IMR-90 (cell line): ENCODE measurements around the gene SUPV3L1. TPM values are rescaled to one million over a fixed set of nuclear protein-coding genes. Genes with fewer than 3 reads are reported as not detected.

Experiments
- ATAC-seq: fragments of 200-7000 bp; cut with Tn5 transposase; 2 replicates; pipeline ENCODE4 v1.9.1; 2020; ENCODE audit warnings: low read depth, mild to moderate bottlenecking, moderate library complexity
- BruUV-seq: library from RNA; stranded (reverse); fragments of 400-500 nt; replicated peaks from 2 replicates; lab custom pipeline; 2021; lab: Mats Ljungman, UMichigan
- CTCF ChIA-PET: fragments of 300-600 bp; formaldehyde crosslinking; extraction: SDS; loops from one replicate; lab custom pipeline; 2021; ENCODE audit warnings: antibody characterized with exemption; lab: Yijun Ruan, JAX
- POLR2A ChIA-PET: fragments of 300-600 bp; sonication (Branson Sonifier 250); formaldehyde crosslinking; loops from one replicate; lab custom pipeline; 2022; ENCODE audit warnings: antibody characterized with exemption; ENCODE audit not compliant: unreplicated experiment; lab: Charles Lee
- DNase-seq: peaks from one replicate; pipeline ENCODE4 v3.0.0; 2013
- H2AFZ ChIP-seq: replicated peaks from 2 replicates; pipeline ENCODE3; 2013; ENCODE audit warnings: low read length, mild to moderate bottlenecking; ENCODE audit not compliant: poor library complexity
- H2AK5ac ChIP-seq: 2 replicates; pipeline ENCODE4 v1.6.1; 2013; ENCODE audit warnings: low read depth, low read length, inconsistent platforms
- H2AK9ac ChIP-seq: replicated peaks from 2 replicates; pipeline ENCODE3; 2013; ENCODE audit warnings: mild to moderate bottlenecking, low read depth, low read length, moderate library complexity; ENCODE audit not compliant: poor library complexity
- H2BK120ac ChIP-seq: 2 replicates; pipeline ENCODE4 v1.6.1; 2013; ENCODE audit warnings: low read depth, low read length, inconsistent platforms
- H2BK15ac ChIP-seq: 3 replicates; pipeline ENCODE4 v1.6.1; 2013; ENCODE audit warnings: low read depth, low read length, inconsistent platforms
- H2BK20ac ChIP-seq: 2 replicates; pipeline ENCODE4 v1.6.1; 2013; ENCODE audit warnings: low read depth, mild to moderate bottlenecking, inconsistent platforms, low read length, moderate library complexity
- H2BK5ac ChIP-seq: 2 replicates; pipeline ENCODE4 v1.6.1; 2013; ENCODE audit warnings: mild to moderate bottlenecking, low read depth, low read length, inconsistent platforms; ENCODE audit not compliant: poor library complexity, severe bottlenecking
- H3K14ac ChIP-seq: replicated peaks from 2 replicates; pipeline ENCODE4 v1.6.1; 2013; ENCODE audit warnings: low read depth, low read length, inconsistent platforms
- H3K18ac ChIP-seq: 2 replicates; pipeline ENCODE4 v1.6.1; 2013; ENCODE audit warnings: low read depth, low read length, control low read depth
- H3K23ac ChIP-seq: 2 replicates; pipeline ENCODE4 v1.6.1; 2013; ENCODE audit warnings: low read depth, low read length, inconsistent platforms
- H3K27ac ChIP-seq: 2 replicates; pipeline ENCODE4 v1.5.1; 2013; ENCODE audit warnings: mild to moderate bottlenecking, control low read depth, low read length; ENCODE audit not compliant: insufficient read depth
- H3K27me3 ChIP-seq: 2 replicates; pipeline ENCODE4 v1.6.1; 2013; ENCODE audit warnings: low read length; ENCODE audit not compliant: control insufficient read depth, insufficient read depth
- H3K36me3 ChIP-seq: 2 replicates; pipeline ENCODE4 v1.6.1; 2013; ENCODE audit warnings: low read length, mixed read lengths; ENCODE audit not compliant: control insufficient read depth, insufficient read depth
- H3K4ac ChIP-seq: 2 replicates; pipeline ENCODE4 v1.6.1; 2013; ENCODE audit warnings: low read depth, low read length, inconsistent platforms
- H3K4me1 ChIP-seq: 2 replicates; pipeline ENCODE4 v1.6.1; 2013; ENCODE audit warnings: low read length, mixed read lengths; ENCODE audit not compliant: control insufficient read depth, insufficient read depth
- H3K4me2 ChIP-seq: 2 replicates; pipeline ENCODE4 v1.6.1; 2013; ENCODE audit warnings: low read depth, mild to moderate bottlenecking, control low read depth, low read length, moderate library complexity
- H3K4me3 ChIP-seq: 2 replicates; pipeline ENCODE4 v1.5.1; 2013; ENCODE audit warnings: low read depth, mild to moderate bottlenecking, control low read depth, low read length, moderate library complexity; ENCODE audit not compliant: insufficient read depth
- H3K56ac ChIP-seq: 2 replicates; pipeline ENCODE4 v1.6.1; 2013; ENCODE audit warnings: low read length, inconsistent platforms; ENCODE audit not compliant: insufficient read depth; ENCODE audit errors: extremely low read depth
- H3K79me1 ChIP-seq, 2 experiments: 2 replicates each; pipeline ENCODE4 v1.6.1; 2013; ENCODE audit warnings: low read length in 2 of 2, inconsistent platforms in 1 of 2, low read depth in 1 of 2
- H3K9ac ChIP-seq: 2 replicates; pipeline ENCODE4 v1.6.1; 2013; ENCODE audit warnings: low read depth, low read length, control low read depth
- H3K9me1 ChIP-seq: 2 replicates; pipeline ENCODE4 v1.6.1; 2013; ENCODE audit warnings: low read length, inconsistent platforms; ENCODE audit not compliant: insufficient read depth
- H3K9me3 ChIP-seq: 2 replicates; pipeline ENCODE4 v1.6.1; 2013; ENCODE audit warnings: low read length; ENCODE audit not compliant: control insufficient read depth, insufficient read depth
- H4K20me1 ChIP-seq: 2 replicates; pipeline ENCODE4 v1.6.1; 2013; ENCODE audit warnings: low read length, inconsistent platforms; ENCODE audit not compliant: insufficient read depth
- H4K5ac ChIP-seq: 2 replicates; pipeline ENCODE4 v1.6.1; 2013; ENCODE audit warnings: mild to moderate bottlenecking, low read depth, low read length, control low read depth
- H4K8ac ChIP-seq, 2 experiments: 2 replicates each; pipeline ENCODE4 v1.6.1; 2013; ENCODE audit warnings: low read depth in 2 of 2, low read length in 2 of 2, control low read depth in 1 of 2, inconsistent platforms in 1 of 2
- H4K91ac ChIP-seq: 2 replicates; pipeline ENCODE4 v1.6.1; 2013; ENCODE audit warnings: low read depth, low read length, inconsistent platforms; ENCODE audit not compliant: insufficient read depth
- BHLHE40 ChIP-seq: fragments of 150-350 bp; IDR thresholded peaks from 2 replicates; pipeline ENCODE4 v1.6.1; 2016; ENCODE audit warnings: mild to moderate bottlenecking, low read depth, low read length
- CEBPB ChIP-seq: IDR thresholded peaks from 2 replicates; pipeline ENCODE4 v1.6.1; 2012; ENCODE audit warnings: low read depth, low read length, improper control_type of control experiment
- CHD1 ChIP-seq: IDR thresholded peaks from 2 replicates; pipeline ENCODE4 v1.6.1; 2012; ENCODE audit warnings: low read depth, low read length, improper control_type of control experiment
- CTCF ChIP-seq: conservative IDR thresholded peaks from 2 replicates; pipeline ENCODE4 v1.5.1; 2012; ENCODE audit warnings: mild to moderate bottlenecking, low read depth, low read length, improper control_type of control experiment
- FOS ChIP-seq: fragments of 150-350 bp; IDR thresholded peaks from 2 replicates; pipeline ENCODE4 v1.6.1; 2016; ENCODE audit warnings: low read depth, low read length
- MAFK ChIP-seq: IDR thresholded peaks from 2 replicates; pipeline ENCODE4 v1.6.1; 2012; ENCODE audit warnings: low read depth, low read length, improper control_type of control experiment
- MAZ ChIP-seq: IDR thresholded peaks from 2 replicates; pipeline ENCODE4 v1.6.1; 2012; ENCODE audit warnings: low read depth, mild to moderate bottlenecking, low read length, improper control_type of control experiment, moderate library complexity, borderline replicate concordance
- MXI1 ChIP-seq: IDR thresholded peaks from 2 replicates; pipeline ENCODE4 v1.6.1; 2012; ENCODE audit warnings: low read depth, mild to moderate bottlenecking, low read length, moderate library complexity, borderline replicate concordance
- NFE2L2 ChIP-seq: fragments of 150-350 bp; IDR thresholded peaks from 2 replicates; pipeline ENCODE4 v1.6.1; 2016; ENCODE audit warnings: low read depth, mild to moderate bottlenecking, low read length
- POLR2A ChIP-seq: IDR thresholded peaks from 2 replicates; pipeline ENCODE4 v1.6.1; 2012; ENCODE audit warnings: mild to moderate bottlenecking, low read depth, low read length
- RAD21 ChIP-seq: IDR thresholded peaks from 2 replicates; pipeline ENCODE4 v1.6.1; 2012; ENCODE audit warnings: low read length, improper control_type of control experiment
- RCOR1 ChIP-seq: IDR thresholded peaks from 2 replicates; pipeline ENCODE4 v1.6.1; 2012; ENCODE audit warnings: mild to moderate bottlenecking, low read length, improper control_type of control experiment; ENCODE audit not compliant: insufficient replicate concordance
- RFX5 ChIP-seq: IDR thresholded peaks from 2 replicates; pipeline ENCODE4 v1.8.0; 2012; ENCODE audit warnings: low read depth, mild to moderate bottlenecking, low read length, moderate library complexity
- SMC3 ChIP-seq: fragments of 150-350 bp; IDR thresholded peaks from 2 replicates; pipeline ENCODE4 v1.6.1; 2016; ENCODE audit warnings: low read depth, mild to moderate bottlenecking, antibody characterized with exemption, low read length, moderate library complexity
- WGBS, 2 experiments: methylation state at CpG; one replicate each; pipeline versions ENCODE4 v1.1.5 to v1.1.7; 2013; ENCODE audit warnings: missing lambda C conversion rate in 2 of 2; ENCODE audit not compliant: insufficient read length in 1 of 2; ENCODE audit errors: extremely low coverage in 2 of 2; 5-methylcytosine and 5-hydroxymethylcytosine counted together
- dilution Hi-C: fragments of 300-500 bp; cut with HindIII; formaldehyde crosslinking; loops from one replicate; pipeline ENCODE4 v1.14.3; 2018; ENCODE audit warnings: low sequenced_read_pairs; ENCODE audit not compliant: unreplicated experiment
- in situ Hi-C: fragments of 300-500 bp; cut with MboI; formaldehyde crosslinking; loops from 3 replicates; pipeline ENCODE4 v1.14.3; 2019; ENCODE audit warnings: low sequenced_read_pairs, inconsistent platforms, mixed read lengths
- intact Hi-C: fragments of 100-400 bp; cut with micrococcal nuclease; formaldehyde crosslinking; loops from 2 replicates; pipeline ENCODE4 v1.10.0; 2022
- polyA plus RNA-seq, 3 experiments: library from polyadenylated mRNA; depleted of rRNA; stranded (reverse); fragments of >200 nt; gene quantifications; 2 replicates each; pipeline ENCODE4 v1.2.3, GENCODE V29; 2012; ENCODE audit warnings: low replicate concordance in 1 of 3
- total RNA-seq: library from RNA; depleted of rRNA; stranded (reverse); fragments of >200 nt; gene quantifications from 2 replicates; pipeline ENCODE4 v1.2.3, GENCODE V29; 2012

Gene SUPV3L1
- total and polyA plus RNA-seq, 2 of the 4 experiments (the other 2 are of a cell fraction): 24.4 to 26.5 TPM

GRCh38 chr10:69242852-69243212, 62.8 kb downstream of the SUPV3L1 start (continued):
- TF ChIP-seq CTCF (no peak), RFX5 (no peak), POLR2A (no peak), RAD21 (no peak)

- DNase-seq (no peak), ATAC-seq (no peak)
- Histone ChIP-seq H3K18ac (no peak overlapping the region), H2BK5ac (no peak overlapping the region), H3K4me1 (no peaks in the 10 kb centered on the region), H2AK5ac (no peak overlapping the region), H4K5ac (no peak overlapping the region), H2AFZ (no peak overlapping the region), H3K9me3 (no peaks in the 10 kb centered on the region), H3K79me1 (no peaks in the 10 kb centered on the region), H3K4me3 (no peak overlapping the region), H2BK120ac (no peak overlapping the region), H3K9me1 (no peaks in the 10 kb centered on the region), H3K27me3 (peaks cover 27% of the 10 kb centered on the region), H2AK9ac (no peak overlapping the region), H3K14ac (no peak overlapping the region), H3K56ac (no peak overlapping the region), H4K91ac (no peak overlapping the region), H4K8ac (no peak overlapping the region), H2BK15ac (no peak overlapping the region), H3K9ac (no peak overlapping the region), H4K20me1 (no peaks in the 10 kb centered on the region), H3K23ac (no peak overlapping the region), H3K4ac (no peak overlapping the region), H3K36me3 (no peaks in the 10 kb centered on the region), H3K27ac (no peak overlapping the region), H2BK20ac (no peak overlapping the region), H3K4me2 (no peak overlapping the region)
- WGBS, 2 experiments: no CpG with 5 or more reads among the region's 10 CpGs
- POLR2A ChIA-PET: no interaction called here
- in situ Hi-C loops: no loop called here
- intact Hi-C loops: no loop called here
- dilution Hi-C loops: no loop called here
- BruUV-seq: no TSS peak
- CTCF ChIA-PET: no interaction called here
- TF ChIP-seq SMC3 (no peak), MXI1 (no peak), RFX5 (no peak), POLR2A (no peak), FOS (no peak), RAD21 (no peak), BHLHE40 (no peak), CTCF (no peak), CEBPB (no peak), MAZ (no peak), CHD1 (no peak), RCOR1 (no peak), NFE2L2 (no peak), MAFK (no peak)
Observed at GRCh38 chr10:69243817-69244216, 63.8 kb downstream of the SUPV3L1 start.
